HL-60 (cell line): ENCODE measurements around the gene TTC39A.

ENCODE experiments used
- DNase-seq, 2 experiments: peaks; one replicate each; pipeline ENCODE4 v3.0.0-alpha.2; 2010 to 2020; ENCODE audit warnings: low read depth in 1 of 2, low spot score in 1 of 2
- H3K27ac ChIP-seq: fragments of 250-450 bp; sonication (Bioruptor Pico); replicated peaks from 2 replicates; pipeline ENCODE4 v1.5.1; 2020; ENCODE audit warnings: mild to moderate bottlenecking, moderate library complexity
- H3K27me3 ChIP-seq: fragments of 250-450 bp; sonication (Bioruptor Pico); 2 replicates; pipeline ENCODE4 v1.5.1; 2021; ENCODE audit warnings: mild to moderate bottlenecking, moderate library complexity; ENCODE audit not compliant: insufficient read depth, poor library complexity, severe bottlenecking
- H3K4me3 ChIP-seq: replicated peaks from 2 replicates; pipeline ENCODE4 v1.5.1; 2011; ENCODE audit warnings: mild to moderate bottlenecking, control low read depth, low read length; ENCODE audit not compliant: insufficient read depth
- CTCF ChIP-seq: IDR thresholded peaks from one replicate; pipeline ENCODE4 v1.5.1; 2011; ENCODE audit warnings: low read length, control low read depth, inconsistent platforms; ENCODE audit not compliant: insufficient read depth
- GABPA ChIP-seq: IDR thresholded peaks from 2 replicates; pipeline ENCODE4 v1.6.1; 2012; ENCODE audit warnings: low read depth
- POLR2AphosphoS5 ChIP-seq: IDR thresholded peaks from 2 replicates; pipeline ENCODE4 v1.6.1; 2012; ENCODE audit warnings: low read depth
- REST ChIP-seq: IDR thresholded peaks from 2 replicates; pipeline ENCODE4 v1.6.1; 2012; ENCODE audit warnings: low read depth; ENCODE audit not compliant: insufficient replicate concordance
- SPI1 ChIP-seq: IDR thresholded peaks from 2 replicates; pipeline ENCODE4 v1.6.1; 2012; ENCODE audit warnings: low read depth, mild to moderate bottlenecking, borderline replicate concordance
- long read RNA-seq: library from polyadenylated mRNA; unstranded; transcript quantifications from one replicate; pipeline ENCODE4 v2.0.0, GENCODE V29; 2020

Gene TTC39A
- long read RNA-seq, result 0 reads

- H3K27ac ChIP-seq, result no peak within 1 kb of the TSS
- TF ChIP-seq REST, result no peak
- TF ChIP-seq POLR2AphosphoS5, result no peak
- no peak for TF ChIP-seq GABPA
- TF ChIP-seq CTCF, result no peak
- no peak for TF ChIP-seq SPI1
- H3K27me3 ChIP-seq, result no peaks in the 10 kb centered on the region
- no peak for DNase-seq
- H3K4me3 ChIP-seq, result peak within 1 kb of the TSS; percentile 36
Observed at GRCh38 chr1:51330331-51331201, at the start of gene TTC39A. TTC39A (minus strand) TSS chr1:51330562; CDS start chr1:51330477, 85 bp downstream.

- TF ChIP-seq POLR2AphosphoS5 (no peak), GABPA (no peak), REST (no peak), SPI1 (no peak), CTCF (no peak)
- Histone ChIP-seq H3K4me3 (no peak overlapping the region), H3K27ac (no peak overlapping the region), H3K27me3 (no peaks in the 10 kb centered on the region)
- DNase-seq, result no peak
Observed at GRCh38 chr1:51378871-51379270, 48.5 kb upstream of the TTC39A start.

GRCh38 chr1:51373898-51374297 is 43.5 kb upstream of the TTC39A start:
- no peak for TF ChIP-seq GABPA
- TF ChIP-seq POLR2AphosphoS5, result no peak
- no peak for TF ChIP-seq REST
- TF ChIP-seq CTCF, result no peak
- no peak for TF ChIP-seq SPI1
- DNase-seq, result no peak
- no peak overlapping the region for H3K4me3 ChIP-seq
- no peaks in the 10 kb centered on the region for H3K27me3 ChIP-seq
- H3K27ac ChIP-seq, result no peak overlapping the region
